ENCODE results near the gene KCNQ1.

The KCNQ1 gene

DNA sequence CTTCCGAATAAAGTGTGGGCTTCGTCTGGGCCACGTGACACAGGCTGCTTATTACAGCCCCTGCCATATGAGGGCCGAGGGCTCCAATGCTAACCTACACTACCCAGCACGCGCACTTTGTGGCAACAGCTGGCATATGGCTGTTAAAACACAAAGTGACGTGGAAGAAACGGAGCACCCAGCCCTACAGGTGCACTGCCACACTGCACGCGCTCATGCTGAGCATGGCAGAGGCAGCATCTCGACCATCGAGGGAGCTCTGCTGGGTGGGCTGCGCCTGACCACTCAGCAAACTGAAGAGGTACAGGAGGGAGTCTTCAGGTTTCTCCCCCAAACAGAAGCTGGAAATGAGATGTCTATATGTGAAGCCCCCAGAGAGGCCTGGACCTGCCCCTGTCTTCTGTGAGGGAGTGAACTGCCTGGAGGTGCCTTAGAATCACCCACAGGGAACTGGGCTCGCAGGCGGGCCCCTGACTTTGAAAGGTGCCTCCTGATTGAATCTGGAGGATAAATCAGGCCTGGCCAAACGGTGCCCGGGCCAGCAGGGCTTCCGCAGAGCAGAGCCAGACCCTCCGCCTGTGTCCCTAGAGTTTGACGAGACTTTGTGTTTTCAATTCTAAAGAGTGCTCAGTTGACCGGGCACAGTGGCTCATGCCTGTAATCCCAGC lies 26.0 kb upstream of the KCNQ1 start:
- Histone ChIP-seq H3K27me3 (ENCODE audit: insufficient read depth, low read length, poor library complexity) (no peaks in the 10 kb centered on the region), H2AFZ (ENCODE audit: low read depth, low read length) (no peak overlapping the region), H3K27ac (ENCODE audit: low read length) (no peak overlapping the region), H3K9ac (ENCODE audit: low read depth, low read length) (no peak overlapping the region), H3K79me2 (ENCODE audit: insufficient read depth, low read length) (no peaks in the 10 kb centered on the region), H4K20me1 (ENCODE audit: insufficient read depth, low read length) (peaks cover 2% of the 10 kb centered on the region; the same call in 1 of the 2 replicates), H3K4me3 (ENCODE audit: low read depth in 1 of 2, low read length in 2 of 2) (no peak overlapping the region), H3K4me2 (ENCODE audit: insufficient read depth, low read length) (no peak overlapping the region), H3K4me1 (ENCODE audit: insufficient read depth, low read length) (peaks cover 5% of the 10 kb centered on the region; the same call in 1 of the 2 replicates), H3K36me3 (ENCODE audit: insufficient read depth, low read length) (no peaks in the 10 kb centered on the region), H3K9me3 (ENCODE audit: insufficient read depth, low read length, severe bottlenecking) (no peaks in the 10 kb centered on the region)
- TF ChIP-seq, protein P1, sequence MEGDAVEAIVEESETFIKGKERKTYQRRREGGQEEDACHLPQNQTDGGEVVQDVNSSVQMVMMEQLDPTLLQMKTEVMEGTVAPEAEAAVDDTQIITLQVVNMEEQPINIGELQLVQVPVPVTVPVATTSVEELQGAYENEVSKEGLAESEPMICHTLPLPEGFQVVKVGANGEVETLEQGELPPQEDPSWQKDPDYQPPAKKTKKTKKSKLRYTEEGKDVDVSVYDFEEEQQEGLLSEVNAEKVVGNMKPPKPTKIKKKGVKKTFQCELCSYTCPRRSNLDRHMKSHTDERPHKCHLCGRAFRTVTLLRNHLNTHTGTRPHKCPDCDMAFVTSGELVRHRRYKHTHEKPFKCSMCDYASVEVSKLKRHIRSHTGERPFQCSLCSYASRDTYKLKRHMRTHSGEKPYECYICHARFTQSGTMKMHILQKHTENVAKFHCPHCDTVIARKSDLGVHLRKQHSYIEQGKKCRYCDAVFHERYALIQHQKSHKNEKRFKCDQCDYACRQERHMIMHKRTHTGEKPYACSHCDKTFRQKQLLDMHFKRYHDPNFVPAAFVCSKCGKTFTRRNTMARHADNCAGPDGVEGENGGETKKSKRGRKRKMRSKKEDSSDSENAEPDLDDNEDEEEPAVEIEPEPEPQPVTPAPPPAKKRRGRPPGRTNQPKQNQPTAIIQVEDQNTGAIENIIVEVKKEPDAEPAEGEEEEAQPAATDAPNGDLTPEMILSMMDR (IDR thresholded peaks at IDR 0.05; ENCODE audit: borderline replicate concordance, extremely low read depth, low read length, poor library complexity, severe bottlenecking), result no peak
- ATAC-seq (ENCODE audit: insufficient read depth, low read depth), result no peak
- DNase-seq, result no peak

DNA sequence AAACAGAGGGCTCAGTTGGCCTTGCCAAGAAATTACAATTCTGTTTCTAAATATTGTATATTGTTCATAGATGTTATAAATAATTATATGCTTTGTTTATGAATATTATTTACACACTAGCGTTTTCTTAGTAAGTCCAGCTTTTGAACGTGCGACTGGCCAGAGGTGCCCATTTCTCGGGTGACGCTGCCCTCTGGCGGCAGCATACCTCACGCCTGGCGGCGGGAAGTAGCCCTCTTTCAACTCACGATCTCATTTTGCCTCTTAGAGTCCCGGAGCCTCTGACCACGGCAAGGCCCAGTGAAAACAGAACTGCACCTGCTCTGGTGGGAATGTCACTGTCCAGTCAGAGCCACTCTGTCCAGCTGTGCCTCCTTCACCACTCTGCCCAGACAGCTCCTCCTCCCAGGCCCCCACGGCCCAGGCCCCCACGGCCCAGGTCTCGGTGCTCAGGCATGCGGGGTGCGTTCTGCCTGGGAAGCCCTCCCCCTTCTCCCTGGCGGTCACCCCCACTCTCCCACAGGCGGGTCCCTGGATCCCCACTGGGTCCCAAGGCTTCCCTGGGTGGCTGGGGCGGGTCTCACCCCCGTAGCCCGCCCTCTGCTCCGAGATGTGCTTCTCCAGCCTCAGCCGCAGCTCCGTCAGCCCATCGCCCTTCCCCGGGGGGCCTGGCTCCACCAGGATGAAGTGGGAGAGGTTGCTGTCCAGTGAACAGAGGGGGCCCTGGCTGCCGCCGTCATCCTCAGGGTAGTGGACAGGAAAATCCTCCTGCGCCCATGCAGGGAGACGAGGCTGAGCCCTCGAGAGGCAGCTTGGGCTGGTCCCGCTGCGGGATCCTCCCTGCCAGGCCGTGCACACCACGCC lies 24.9 kb upstream of the KCNQ1 start:
- no peak for TF ChIP-seq EZH2 (IDR thresholded peaks at IDR 0.05; ENCODE audit: borderline replicate concordance, low read depth, low read length, severe bottlenecking)
- TF ChIP-seq, protein P1 (IDR thresholded peaks at IDR 0.05; ENCODE audit: borderline replicate concordance, extremely low read depth, low read length, poor library complexity, severe bottlenecking), result peak; percentile 71
- Histone ChIP-seq H3K9me3 (ENCODE audit: insufficient read depth, low read length, severe bottlenecking) (no peaks in the 10 kb centered on the region), H3K27me3 (ENCODE audit: insufficient read depth, low read length, poor library complexity) (no peaks in the 10 kb centered on the region), H4K20me1 (ENCODE audit: insufficient read depth, low read length) (peaks cover 2% of the 10 kb centered on the region; the same call in 1 of the 2 replicates), H3K36me3 (ENCODE audit: insufficient read depth, low read length) (no peaks in the 10 kb centered on the region), H3K27ac (ENCODE audit: low read length) (no peak overlapping the region), H3K4me1 (ENCODE audit: insufficient read depth, low read length) (peaks cover 5% of the 10 kb centered on the region; the same call in 1 of the 2 replicates), H3K9ac (ENCODE audit: low read depth, low read length) (no peak overlapping the region), H2AFZ (ENCODE audit: low read depth, low read length) (peak overlapping the region; percentile 48), H3K4me2 (ENCODE audit: insufficient read depth, low read length) (no peak overlapping the region), H3K79me2 (ENCODE audit: insufficient read depth, low read length) (no peaks in the 10 kb centered on the region), H3K4me3 (ENCODE audit: low read depth in 1 of 2, low read length in 2 of 2) (no peak overlapping the region)
- DNase-seq (peak; percentile 47), ATAC-seq (ENCODE audit: insufficient read depth, low read depth) (peak; percentile 8; the same call in 1 of the 3 replicates)

DNA sequence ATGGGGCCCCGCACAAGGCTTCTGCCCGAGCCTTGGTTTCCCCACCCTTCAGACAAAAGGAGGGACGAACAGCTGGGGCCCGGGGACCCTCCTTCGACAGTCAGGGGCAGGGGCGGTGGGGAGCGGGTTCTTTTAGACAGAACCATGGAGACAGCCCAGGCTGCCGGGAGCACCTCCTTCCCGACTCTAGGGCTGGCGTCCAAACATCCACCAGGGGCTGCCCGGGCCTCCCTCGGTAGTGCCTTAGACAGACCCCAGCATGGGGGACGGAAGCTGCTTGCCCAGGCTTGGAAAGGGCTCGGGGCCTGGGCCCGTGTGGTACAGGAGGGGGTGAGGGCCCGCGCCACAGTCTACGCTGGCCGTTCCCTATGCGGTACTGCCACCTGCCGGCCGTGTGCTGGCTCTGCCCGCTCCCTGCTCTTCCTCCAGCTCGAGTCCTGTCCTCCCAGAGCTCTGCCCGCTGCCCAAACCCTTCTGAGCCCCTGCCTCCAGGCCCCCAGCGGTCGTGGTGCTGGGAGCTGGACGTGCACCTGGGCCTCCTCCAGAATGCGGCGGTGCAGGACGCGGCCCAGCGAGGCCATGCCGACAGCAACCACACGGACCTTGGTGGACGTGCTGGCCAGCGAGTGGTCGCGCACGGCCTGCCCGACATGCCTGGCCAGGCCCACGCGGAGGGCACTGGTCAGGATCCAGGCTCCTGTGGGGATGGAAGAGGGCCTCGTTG lies 24.1 kb upstream of the KCNQ1 start:
- TF ChIP-seq, protein P1 (IDR thresholded peaks at IDR 0.05; ENCODE audit: borderline replicate concordance, extremely low read depth, low read length, poor library complexity, severe bottlenecking), result peak; percentile 97
- no peak for TF ChIP-seq EZH2 (IDR thresholded peaks at IDR 0.05; ENCODE audit: borderline replicate concordance, low read depth, low read length, severe bottlenecking)
- Histone ChIP-seq H3K27ac (ENCODE audit: low read length) (no peak overlapping the region), H3K79me2 (ENCODE audit: insufficient read depth, low read length) (no peaks in the 10 kb centered on the region), H3K36me3 (ENCODE audit: insufficient read depth, low read length) (no peaks in the 10 kb centered on the region), H2AFZ (ENCODE audit: low read depth, low read length) (peak overlapping the region; percentile 48), H4K20me1 (ENCODE audit: insufficient read depth, low read length) (peaks cover 2% of the 10 kb centered on the region; the same call in 1 of the 2 replicates), H3K4me2 (ENCODE audit: insufficient read depth, low read length) (no peak overlapping the region), H3K4me3 (ENCODE audit: low read depth in 1 of 2, low read length in 2 of 2) (no peak overlapping the region), H3K4me1 (ENCODE audit: insufficient read depth, low read length) (peaks cover 5% of the 10 kb centered on the region; the same call in 1 of the 2 replicates), H3K9me3 (ENCODE audit: insufficient read depth, low read length, severe bottlenecking) (no peaks in the 10 kb centered on the region), H3K9ac (ENCODE audit: low read depth, low read length) (no peak overlapping the region), H3K27me3 (ENCODE audit: insufficient read depth, low read length, poor library complexity) (no peaks in the 10 kb centered on the region)
- DNase-seq (peak; percentile 71), ATAC-seq (ENCODE audit: insufficient read depth, low read depth) (peak; percentile 99)
